Caki2 (cell line): ENCODE results near the gene ZBTB20. TPM values are rescaled to one million over a fixed set of nuclear protein-coding genes. Genes with fewer than 3 reads are reported as not detected.

Experiments used
- DNase-seq: peaks from one replicate; pipeline ENCODE4 v3.0.0-alpha.2; 2015; ENCODE audit warnings: low read depth
- in situ Hi-C: cut with HindIII; loops from 2 replicates; pipeline ENCODE4 v1.10.0; 2016; ENCODE audit warnings: low sequenced_read_pairs, low pct_unique_long_range_greater_than_20kb, mixed read lengths
- total RNA-seq: library from RNA; depleted of rRNA; stranded (reverse); fragments of >200 nt; shearing (Covaris generic); gene quantifications from 2 replicates; pipeline ENCODE4 v1.2.3, GENCODE V29; 2014; ENCODE audit warnings: low replicate concordance

The ZBTB20 gene
- total RNA-seq, 1 experiment from 2014 or later: 10.0 TPM

GRCh38 chr3:114293838-114294535 is 853.1 kb downstream of the ZBTB20 start, which contains the start of gene TIGIT:
TIGIT (plus strand) TSS chr3:114294028; CDS start chr3:114294062, 34 bp downstream.
- in situ Hi-C loops: no loop called here

GRCh38 chr3:114290911-114291901 is 855.9 kb downstream of the ZBTB20 start:
- peak; percentile 14 for DNase-seq

More at GRCh38 chr3:114293838-114294535, 853.1 kb downstream of the ZBTB20 start, which contains the start of gene TIGIT:
- no peak for DNase-seq

GRCh38 chr3:114286266-114286665 is 860.8 kb downstream of the ZBTB20 start:
- in situ Hi-C loops: no loop called here
- no peak for DNase-seq

More at GRCh38 chr3:114290911-114291901, 855.9 kb downstream of the ZBTB20 start:
- in situ Hi-C loops: no loop called here

- in situ Hi-C loops: no loop called here
- DNase-seq: no peak
These were observed 861.3 kb downstream of the ZBTB20 start for GRCh38 chr3:114285648-114286230.

GRCh38 chr3:114284644-114285043 is 862.4 kb downstream of the ZBTB20 start:
- no peak for DNase-seq
- in situ Hi-C loops: no loop called here
